Prostate gland (tissue), 2 donors: ENCODE measurements around the gene SPRED3.

ENCODE experiments used
- CTCF ChIP-seq, 4 experiments: fragments of 200-600 bp in 2 of 4; fragments of 450-650 bp in 2 of 4; sonication (generic) in 2 of 4; IDR thresholded peaks; 1 replicate in 3 of 4; 2 replicates in 1 of 4; pipeline ENCODE4 v1.5.1; 2016 to 2019; ENCODE audit warnings: antibody characterized with exemption in 4 of 4, mild to moderate bottlenecking in 2 of 4, moderate library complexity in 2 of 4
- POLR2A ChIP-seq: fragments of 450-650 bp; IDR thresholded peaks from one replicate; pipeline ENCODE4 v1.6.1; 2016; ENCODE audit warnings: antibody characterized with exemption, mild to moderate bottlenecking
- POLR2AphosphoS5 ChIP-seq: sonication (generic); formaldehyde crosslinking; IDR thresholded peaks from one replicate; pipeline ENCODE4 v1.6.1; 2017; ENCODE audit warnings: antibody characterized with exemption

- TF ChIP-seq CTCF (IDR thresholded peaks at IDR 0.05) (no peak), POLR2AphosphoS5 (no peak), POLR2A (no peak)
Measured at GRCh38 chr19:38385057-38385803, 3.3 kb upstream of the SPRED3 start.
